Hepatocyte (in vitro differentiated cells): Measurements from ENCODE around the gene CPB1. TPM values are rescaled to one million over a fixed set of nuclear protein-coding genes. Genes with fewer than 3 reads are reported as not detected.

Experiments used
- DNase-seq: peaks from one replicate; pipeline ENCODE4 v3.0.0-alpha.2; 2016; ENCODE audit warnings: low spot score
- H2AFZ ChIP-seq: fragments of 200-600 bp; sonication (generic); 2 replicates; pipeline ENCODE4 v1.6.0; 2016; ENCODE audit warnings: antibody characterized with exemption, mild to moderate bottlenecking
- H3K27ac ChIP-seq: fragments of 200-600 bp; sonication (generic); 2 replicates; pipeline ENCODE4 v1.5.1; 2016; ENCODE audit warnings: mild to moderate bottlenecking
- H3K27me3 ChIP-seq: fragments of 200-600 bp; sonication (generic); 2 replicates; pipeline ENCODE4 v1.6.1; 2016
- H3K36me3 ChIP-seq: fragments of 200-600 bp; sonication (generic); replicated peaks from 2 replicates; pipeline ENCODE4 v1.5.1; 2016; ENCODE audit warnings: low read depth; ENCODE audit not compliant: insufficient read depth
- H3K4me1 ChIP-seq: fragments of 200-600 bp; sonication (generic); 2 replicates; pipeline ENCODE4 v1.5.1; 2016; ENCODE audit warnings: mild to moderate bottlenecking, moderate library complexity; ENCODE audit not compliant: insufficient read depth
- H3K4me2 ChIP-seq: fragments of 200-600 bp; sonication (generic); 2 replicates; pipeline ENCODE4 v1.6.0; 2016
- H3K4me3 ChIP-seq: fragments of 200-600 bp; sonication (generic); 2 replicates; pipeline ENCODE4 v1.5.1; 2016; ENCODE audit warnings: mild to moderate bottlenecking
- H3K79me2 ChIP-seq: fragments of 200-600 bp; sonication (generic); 2 replicates; pipeline ENCODE4 v1.6.0; 2017; ENCODE audit warnings: mild to moderate bottlenecking
- H3K9me2 ChIP-seq: fragments of 200-600 bp; sonication (generic); replicated peaks from 2 replicates; pipeline ENCODE4 v1.6.0; 2017; ENCODE audit warnings: mild to moderate bottlenecking; ENCODE audit not compliant: insufficient read depth
- H3K9me3 ChIP-seq: fragments of 200-600 bp; sonication (generic); 2 replicates; pipeline ENCODE4 v1.5.1; 2016; ENCODE audit warnings: low read depth, mild to moderate bottlenecking
- H4K20me1 ChIP-seq: fragments of 200-600 bp; sonication (generic); 2 replicates; pipeline ENCODE4 v1.6.0; 2016; ENCODE audit warnings: mild to moderate bottlenecking; ENCODE audit not compliant: insufficient read depth, poor library complexity, severe bottlenecking
- EZH2 ChIP-seq: fragments of 200-600 bp; sonication (generic); IDR thresholded peaks from 2 replicates; pipeline ENCODE4 v1.6.1; 2016; ENCODE audit warnings: antibody characterized with exemption, mild to moderate bottlenecking, borderline replicate concordance
- EZH2phosphoT487 ChIP-seq: fragments of 200-600 bp; sonication (generic); IDR thresholded peaks from one replicate; pipeline ENCODE4 v1.6.1; 2018; ENCODE audit warnings: antibody characterized with exemption, mild to moderate bottlenecking, low read depth, moderate library complexity; ENCODE audit not compliant: unreplicated experiment, severe bottlenecking
- WGBS: methylation state at CpG from one replicate; pipeline ENCODE4 v1.1.6; 2016; ENCODE audit warnings: low lambda C conversion rate; ENCODE audit errors: missing lambda C conversion rate; 5-methylcytosine and 5-hydroxymethylcytosine counted together
- polyA plus RNA-seq: library from polyadenylated mRNA; unstranded; fragments of >200 nt; fragmentation: Nextera tagmentation; extraction: Ambion mirVana; gene quantifications from 2 replicates; pipeline ENCODE4 v1.2.1, GENCODE V29; 2016
- total RNA-seq: library from RNA; depleted of rRNA; stranded (reverse); fragments of >200 nt; gene quantifications from 2 replicates; pipeline ENCODE4 v1.2.3, GENCODE V29; 2014
- TF ChIP-seq, protein P1 (sequence below): fragments of 200-600 bp; sonication (generic); IDR thresholded peaks from 2 replicates; pipeline ENCODE4 v1.5.1; 2016; ENCODE audit warnings: antibody characterized with exemption, mild to moderate bottlenecking; ENCODE audit not compliant: poor library complexity

CPB1 gene
- total and polyA plus RNA-seq, 2 experiments from 2014 or later, result not detected

GRCh38 chr3:148866261-148866660, 38.6 kb downstream of the CPB1 start:
- no peaks in the 10 kb centered on the region for H3K4me1 ChIP-seq
- no peak overlapping the region for H3K27ac ChIP-seq
- H2AFZ ChIP-seq, result no peak overlapping the region
- DNase-seq, result no peak
- no peak overlapping the region for H3K4me3 ChIP-seq
- H3K4me2 ChIP-seq, result no peak overlapping the region
- no peak for TF ChIP-seq EZH2phosphoT487
- TF ChIP-seq, protein P1, sequence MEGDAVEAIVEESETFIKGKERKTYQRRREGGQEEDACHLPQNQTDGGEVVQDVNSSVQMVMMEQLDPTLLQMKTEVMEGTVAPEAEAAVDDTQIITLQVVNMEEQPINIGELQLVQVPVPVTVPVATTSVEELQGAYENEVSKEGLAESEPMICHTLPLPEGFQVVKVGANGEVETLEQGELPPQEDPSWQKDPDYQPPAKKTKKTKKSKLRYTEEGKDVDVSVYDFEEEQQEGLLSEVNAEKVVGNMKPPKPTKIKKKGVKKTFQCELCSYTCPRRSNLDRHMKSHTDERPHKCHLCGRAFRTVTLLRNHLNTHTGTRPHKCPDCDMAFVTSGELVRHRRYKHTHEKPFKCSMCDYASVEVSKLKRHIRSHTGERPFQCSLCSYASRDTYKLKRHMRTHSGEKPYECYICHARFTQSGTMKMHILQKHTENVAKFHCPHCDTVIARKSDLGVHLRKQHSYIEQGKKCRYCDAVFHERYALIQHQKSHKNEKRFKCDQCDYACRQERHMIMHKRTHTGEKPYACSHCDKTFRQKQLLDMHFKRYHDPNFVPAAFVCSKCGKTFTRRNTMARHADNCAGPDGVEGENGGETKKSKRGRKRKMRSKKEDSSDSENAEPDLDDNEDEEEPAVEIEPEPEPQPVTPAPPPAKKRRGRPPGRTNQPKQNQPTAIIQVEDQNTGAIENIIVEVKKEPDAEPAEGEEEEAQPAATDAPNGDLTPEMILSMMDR, result no peak
- TF ChIP-seq EZH2, result no peak
- 71% methylated on average over 4 of the region's 4 CpGs for WGBS
- no peaks in the 10 kb centered on the region for H3K9me2 ChIP-seq
- H3K27me3 ChIP-seq, result no peaks in the 10 kb centered on the region
- H3K79me2 ChIP-seq, result no peaks in the 10 kb centered on the region
- H4K20me1 ChIP-seq, result no peaks in the 10 kb centered on the region
- no peaks in the 10 kb centered on the region for H3K36me3 ChIP-seq
- no peaks in the 10 kb centered on the region for H3K9me3 ChIP-seq

GRCh38 chr3:148873270-148873927, 45.8 kb downstream of the CPB1 start:
- 91% methylated on average over 9 of the region's 9 CpGs for WGBS

DNA sequence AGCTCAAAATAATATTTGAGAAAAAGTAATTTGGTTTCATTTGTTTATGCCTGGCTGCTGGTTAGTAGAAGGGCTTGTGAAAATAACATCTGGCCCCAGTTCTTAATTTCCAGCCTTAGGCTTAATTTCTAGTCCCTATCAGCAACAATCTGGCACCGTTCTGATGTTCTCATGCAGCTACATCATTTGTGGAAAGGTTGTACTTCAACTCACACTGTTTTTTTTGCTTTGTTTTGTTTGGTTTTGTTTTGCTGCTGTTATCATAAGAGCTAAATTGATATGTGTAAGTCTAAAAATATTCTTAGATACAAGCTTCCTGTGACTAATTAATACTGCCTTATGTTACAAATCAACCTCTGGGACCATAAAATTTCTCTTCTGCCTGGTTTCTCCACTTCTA, 46.4 kb downstream of the CPB1 start:
- TF ChIP-seq EZH2phosphoT487 (no peak), EZH2 (no peak)
- TF ChIP-seq, protein P1, result no peak
- Histone ChIP-seq H3K79me2 (no peaks in the 10 kb centered on the region), H4K20me1 (no peaks in the 10 kb centered on the region), H3K4me1 (no peaks in the 10 kb centered on the region), H3K27ac (no peak overlapping the region), H2AFZ (no peak overlapping the region), H3K27me3 (no peaks in the 10 kb centered on the region), H3K4me3 (no peak overlapping the region), H3K4me2 (no peak overlapping the region), H3K9me3 (no peaks in the 10 kb centered on the region), H3K36me3 (no peaks in the 10 kb centered on the region), H3K9me2 (no peaks in the 10 kb centered on the region)
- whole genome bisulfite sequencing, result 65% methylated on average over 1 of the region's 1 CpG
- no peak for DNase-seq

More at GRCh38 chr3:148873270-148873927, 45.8 kb downstream of the CPB1 start:
- TF ChIP-seq EZH2, result no peak
- TF ChIP-seq, protein P1, result no peak
- TF ChIP-seq EZH2phosphoT487, result no peak
- Histone ChIP-seq H3K27ac (no peak overlapping the region), H3K4me1 (no peaks in the 10 kb centered on the region), H3K36me3 (no peaks in the 10 kb centered on the region), H3K9me2 (no peaks in the 10 kb centered on the region), H3K79me2 (no peaks in the 10 kb centered on the region), H3K4me3 (no peak overlapping the region), H2AFZ (no peak overlapping the region), H3K27me3 (no peaks in the 10 kb centered on the region), H4K20me1 (no peaks in the 10 kb centered on the region), H3K4me2 (no peak overlapping the region), H3K9me3 (no peaks in the 10 kb centered on the region)
- DNase-seq, result no peak
